ENCODE measurements around the gene LIX1.
"Not testable (repeated sequence)": the region's sequence is repeated elsewhere in the genome, so short reads cannot be mapped to it uniquely, and the experiment has no call there.

The LIX1 gene

GRCh38 chr5:97101189-97101910 lies 41.1 kb downstream of the LIX1 start:
- DNase-seq (ENCODE audit: low read depth), result no peak

GRCh38 chr5:97100476-97100875 lies 41.9 kb downstream of the LIX1 start:
- DNase-seq (ENCODE audit: low read depth), result no peak

- DNase-seq (ENCODE audit: low read depth), result no peak
Observed at GRCh38 chr5:97098922-97099321, 43.5 kb downstream of the LIX1 start.

GRCh38 chr5:97097326-97098230 lies 44.8 kb downstream of the LIX1 start:
- no peak for DNase-seq (ENCODE audit: low read depth)

- DNase-seq (ENCODE audit: low read depth), result no peak
Observed at GRCh38 chr5:97096846-97097245, 45.6 kb downstream of the LIX1 start.

- DNase-seq (ENCODE audit: low read depth), result no peak
Observed at GRCh38 chr5:97096191-97096590, 46.2 kb downstream of the LIX1 start.

- no peak for DNase-seq (ENCODE audit: low read depth)
Observed at GRCh38 chr5:97095318-97095732, 47.1 kb downstream of the LIX1 start.

- no peak for DNase-seq (ENCODE audit: low read depth)
Observed at GRCh38 chr5:97094579-97095317, 47.7 kb downstream of the LIX1 start.

GRCh38 chr5:97093193-97093592 lies 49.2 kb downstream of the LIX1 start:
- no peak for DNase-seq (ENCODE audit: low read depth)

GRCh38 chr5:97090944-97091343 lies 51.5 kb downstream of the LIX1 start:
- DNase-seq (ENCODE audit: low read depth), result no peak

- DNase-seq (ENCODE audit: low read depth), result no peak
Observed at GRCh38 chr5:97089149-97089801, 53.1 kb downstream of the LIX1 start.

GRCh38 chr5:97088774-97089148 lies 53.6 kb downstream of the LIX1 start:
- DNase-seq (ENCODE audit: low read depth), result no peak

GRCh38 chr5:97087138-97087537 lies 55.3 kb downstream of the LIX1 start:
- no peak for DNase-seq (ENCODE audit: low read depth)

- DNase-seq (ENCODE audit: low read depth), result no peak
Observed at GRCh38 chr5:97085459-97086181, 56.8 kb downstream of the LIX1 start.

- not testable (repeated sequence) for DNase-seq (ENCODE audit: low read depth)
Observed at GRCh38 chr5:97084782-97085458, 57.5 kb downstream of the LIX1 start.

- no peak for DNase-seq (ENCODE audit: low read depth)
Observed at GRCh38 chr5:97078958-97079743, 63.3 kb downstream of the LIX1 start.

GRCh38 chr5:97077246-97077645 lies 65.2 kb downstream of the LIX1 start:
- no peak for DNase-seq (ENCODE audit: low read depth)

- DNase-seq (ENCODE audit: low read depth), result no peak
Observed at GRCh38 chr5:97076098-97076497, 66.3 kb downstream of the LIX1 start.

- no peak for DNase-seq (ENCODE audit: low read depth)
Observed at GRCh38 chr5:97075649-97076048, 66.8 kb downstream of the LIX1 start.

All from T-helper 22 cell (primary cell).